Measurements from ENCODE around the gene SLC10A6.

Gene SLC10A6

GRCh38 chr4:86841309-86841708, 7.9 kb downstream of the SLC10A6 start:
- no peak overlapping the region for H3K4me3 ChIP-seq (ENCODE audit: low read depth, low read length)
- TF ChIP-seq CTCF (IDR thresholded peaks at IDR 0.05; ENCODE audit: low read depth, low read length), result no peak
- no peak for TF ChIP-seq MAX (IDR thresholded peaks at IDR 0.05; ENCODE audit: low read depth, low read length)
- no peak for TF ChIP-seq POLR2A (IDR thresholded peaks at IDR 0.05; ENCODE audit: extremely low read depth, insufficient read length)
- TF ChIP-seq MYC (IDR thresholded peaks at IDR 0.05; ENCODE audit: low read depth, low read length), result no peak
- DNase-seq (ENCODE audit: low read depth), result no peak

- TF ChIP-seq MAX (IDR thresholded peaks at IDR 0.05; ENCODE audit: low read depth, low read length) (no peak), MYC (IDR thresholded peaks at IDR 0.05; ENCODE audit: low read depth, low read length) (no peak), POLR2A (IDR thresholded peaks at IDR 0.05; ENCODE audit: extremely low read depth, insufficient read length) (no peak), CTCF (IDR thresholded peaks at IDR 0.05; ENCODE audit: low read depth, low read length) (no peak)
- no peak for DNase-seq (ENCODE audit: low read depth)
Measured at GRCh38 chr4:86840858-86841257, 8.3 kb downstream of the SLC10A6 start.

GRCh38 chr4:86837691-86838503, 11.3 kb downstream of the SLC10A6 start:
- no peak overlapping the region for H3K4me3 ChIP-seq (ENCODE audit: low read depth, low read length)
- no peak for TF ChIP-seq MYC (IDR thresholded peaks at IDR 0.05; ENCODE audit: low read depth, low read length)
- no peak for TF ChIP-seq POLR2A (IDR thresholded peaks at IDR 0.05; ENCODE audit: extremely low read depth, insufficient read length)
- TF ChIP-seq CTCF (IDR thresholded peaks at IDR 0.05; ENCODE audit: low read depth, low read length), result no peak
- no peak for TF ChIP-seq MAX (IDR thresholded peaks at IDR 0.05; ENCODE audit: low read depth, low read length)
- no peak for DNase-seq (ENCODE audit: low read depth)

More at GRCh38 chr4:86840858-86841257, 8.3 kb downstream of the SLC10A6 start:
- H3K4me3 ChIP-seq (ENCODE audit: low read depth, low read length), result no peak overlapping the region

DNA sequence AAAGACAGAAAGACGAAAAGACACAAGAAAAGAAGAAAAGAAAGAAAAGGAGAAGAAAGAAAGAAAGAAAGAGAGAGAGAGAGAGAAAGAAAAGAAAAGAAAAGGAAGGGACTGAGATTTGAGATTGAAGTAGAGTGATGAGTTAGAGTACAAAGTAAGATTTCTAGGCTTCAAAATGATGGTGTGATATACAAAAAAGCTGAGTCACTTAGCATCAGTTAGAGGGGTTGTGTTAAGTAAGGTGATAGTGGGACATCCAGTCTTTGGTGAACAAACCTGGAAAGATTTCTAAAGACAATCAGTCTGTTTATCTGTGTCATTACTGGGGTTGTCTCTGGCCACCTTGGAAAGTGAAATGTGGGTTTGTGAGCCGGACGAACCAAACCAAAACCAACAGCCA, 13.5 kb downstream of the SLC10A6 start:
- H3K4me3 ChIP-seq (ENCODE audit: low read depth, low read length), result no peak overlapping the region
- TF ChIP-seq POLR2A (IDR thresholded peaks at IDR 0.05; ENCODE audit: extremely low read depth, insufficient read length), result no peak
- no peak for DNase-seq (ENCODE audit: low read depth)

DNA sequence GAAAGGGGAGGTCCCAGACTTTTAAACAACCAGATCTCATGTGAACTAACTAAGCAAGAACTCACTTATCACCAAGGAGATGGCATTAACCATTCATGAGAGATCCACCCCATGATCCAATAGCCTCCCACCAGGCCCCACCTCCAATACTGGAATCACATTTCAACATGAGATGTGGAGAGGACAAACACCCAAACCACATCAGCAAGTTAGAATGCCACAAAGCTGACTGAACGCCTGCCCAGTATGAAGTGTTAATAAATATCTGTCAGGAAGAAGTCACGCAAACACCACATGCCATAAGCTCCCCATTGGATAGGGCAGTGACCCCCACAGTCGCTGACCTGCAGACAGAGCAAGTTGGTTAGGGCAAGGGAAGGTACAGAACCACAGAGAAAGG, 14.3 kb downstream of the SLC10A6 start:
- TF ChIP-seq CTCF (IDR thresholded peaks at IDR 0.05; ENCODE audit: low read depth, low read length), result no peak
- no peak for TF ChIP-seq MAX (IDR thresholded peaks at IDR 0.05; ENCODE audit: low read depth, low read length)
- TF ChIP-seq POLR2A (IDR thresholded peaks at IDR 0.05; ENCODE audit: extremely low read depth, insufficient read length), result no peak
- H3K4me3 ChIP-seq (ENCODE audit: low read depth, low read length), result no peak overlapping the region
- DNase-seq (ENCODE audit: low read depth), result no peak

GRCh38 chr4:86833615-86834014, 15.6 kb downstream of the SLC10A6 start:
- no peak for DNase-seq (ENCODE audit: low read depth)
- no peak overlapping the region for H3K4me3 ChIP-seq (ENCODE audit: low read depth, low read length)
- TF ChIP-seq POLR2A (IDR thresholded peaks at IDR 0.05; ENCODE audit: extremely low read depth, insufficient read length), result no peak
- TF ChIP-seq MYC (IDR thresholded peaks at IDR 0.05; ENCODE audit: low read depth, low read length), result no peak
- TF ChIP-seq CTCF (IDR thresholded peaks at IDR 0.05; ENCODE audit: low read depth, low read length), result no peak
- no peak for TF ChIP-seq MAX (IDR thresholded peaks at IDR 0.05; ENCODE audit: low read depth, low read length)
